IgD-negative memory B cell (primary cell): ENCODE measurements around the gene UNC93B1. TPM values are rescaled to one million over a fixed set of nuclear protein-coding genes. Genes with fewer than 3 reads are reported as not detected.
"Not testable (repeated sequence)": the region's sequence is repeated elsewhere in the genome, so short reads cannot be mapped to it uniquely, and the experiment has no call there.

Experiments
- H3K27ac Mint-ChIP-seq, 3 donors: one replicate each; pipeline ENCODE4 v1.8.0; 2020 to 2022; ENCODE audit warnings: mild to moderate bottlenecking in 3 of 3, mixed read lengths in 3 of 3, moderate library complexity in 1 of 3
- H3K27me3 Mint-ChIP-seq: one replicate; pipeline ENCODE4 v1.8.0; 2021; ENCODE audit warnings: mixed read lengths
- H3K36me3 Mint-ChIP-seq: one replicate; pipeline ENCODE4 v1.8.0; 2020; ENCODE audit warnings: mild to moderate bottlenecking, mixed read lengths
- H3K4me1 Mint-ChIP-seq, 3 donors: one replicate each; pipeline ENCODE4 v1.8.0; 2020 to 2022; ENCODE audit warnings: mixed read lengths in 3 of 3, mild to moderate bottlenecking in 1 of 3
- H3K4me3 Mint-ChIP-seq, 4 donors: one replicate each; pipeline ENCODE4 v1.8.0; 2020 to 2022; ENCODE audit warnings: mild to moderate bottlenecking in 4 of 4, mixed read lengths in 4 of 4, moderate library complexity in 3 of 4
- H3K9me3 Mint-ChIP-seq, 3 donors: one replicate each; pipeline ENCODE4 v1.8.0; 2020 to 2021; ENCODE audit warnings: mixed read lengths in 3 of 3, mild to moderate bottlenecking in 1 of 3
- polyA plus RNA-seq: library from polyadenylated mRNA; unstranded; fragments of 300-500 nt; fragmentation: Illumina TruSeq; gene quantifications from one replicate; pipeline ENCODE4 v1.2.3, GENCODE V29; 2021

The UNC93B1 gene
- polyA plus RNA-seq, 1 donor from 2014 or later, result 140 TPM

DNA sequence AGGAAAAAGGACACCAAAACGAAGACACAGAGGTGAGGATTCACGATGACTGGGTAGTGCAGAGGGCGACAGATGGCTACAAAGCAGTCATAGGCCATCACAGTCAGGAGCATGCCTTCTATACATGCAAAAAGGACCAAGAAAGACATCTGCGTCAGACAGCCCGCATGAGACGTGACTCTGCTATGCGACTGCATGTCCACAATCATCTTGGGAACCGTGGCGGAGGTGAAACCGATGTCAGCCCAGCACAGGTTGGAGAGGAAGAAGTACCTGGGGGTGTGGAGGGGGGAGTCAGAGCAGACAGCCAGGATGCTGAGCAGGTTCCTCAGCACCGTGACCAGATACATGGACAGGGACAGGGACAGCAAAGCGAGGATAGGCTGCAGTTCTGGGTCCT is 29.2 kb downstream of the UNC93B1 start:
- peaks cover 12% of the 10 kb centered on the region for H3K27me3 Mint-ChIP-seq
- not testable (repeated sequence) for H3K9me3 Mint-ChIP-seq, H3K27ac Mint-ChIP-seq, H3K4me1 Mint-ChIP-seq, H3K36me3 Mint-ChIP-seq, H3K4me3 Mint-ChIP-seq

DNA sequence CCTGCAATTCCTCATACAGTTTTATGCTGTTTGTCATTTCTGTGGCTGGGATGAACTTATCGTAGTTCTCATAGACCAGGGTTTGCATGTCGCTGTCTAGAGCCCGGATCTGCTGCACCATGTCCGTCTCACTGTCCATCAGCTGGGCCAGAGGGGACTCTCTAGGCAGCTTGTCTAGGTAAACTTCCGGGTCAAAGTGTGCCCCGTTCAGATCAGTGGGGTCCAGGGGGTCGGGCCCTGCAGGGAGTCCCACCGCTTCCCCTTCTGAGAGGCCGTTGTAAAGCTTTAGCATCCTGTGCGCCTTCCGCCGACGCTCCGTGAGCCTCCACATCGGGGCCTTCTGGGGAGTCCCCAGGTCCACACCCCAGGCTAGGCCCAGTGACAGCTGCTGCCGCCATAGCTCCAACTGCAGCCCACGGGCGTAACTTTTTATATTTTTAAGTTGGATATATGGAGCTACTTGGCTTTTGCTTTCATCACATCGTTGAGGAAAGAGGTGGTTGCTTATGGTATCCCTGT is 38.0 kb downstream of the UNC93B1 start:
- H3K27ac Mint-ChIP-seq, H3K36me3 Mint-ChIP-seq, H3K4me3 Mint-ChIP-seq, H3K27me3 Mint-ChIP-seq, H3K9me3 Mint-ChIP-seq, H3K4me1 Mint-ChIP-seq: not testable (repeated sequence)

DNA sequence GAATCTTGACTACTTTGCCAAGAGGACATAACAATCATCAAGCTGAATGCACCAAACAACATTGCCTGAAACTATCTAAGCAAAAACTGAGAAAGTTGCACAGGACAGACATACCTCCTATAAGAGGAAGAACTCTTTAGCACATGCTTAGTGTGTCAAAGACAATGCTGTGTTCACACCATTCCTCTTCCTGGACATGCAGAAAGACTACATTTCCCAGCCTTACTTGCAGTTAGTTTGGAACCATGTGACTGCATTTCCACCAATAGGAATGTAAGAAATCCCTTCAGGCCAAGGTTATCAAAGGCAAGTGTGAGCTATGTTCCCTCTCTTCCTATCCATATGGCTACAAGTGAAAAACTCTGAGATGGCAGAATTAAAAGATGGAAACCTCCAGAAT is 39.2 kb downstream of the UNC93B1 start:
- H3K36me3 Mint-ChIP-seq, H3K4me1 Mint-ChIP-seq, H3K4me3 Mint-ChIP-seq, H3K27me3 Mint-ChIP-seq, H3K9me3 Mint-ChIP-seq, H3K27ac Mint-ChIP-seq: not testable (repeated sequence)

DNA sequence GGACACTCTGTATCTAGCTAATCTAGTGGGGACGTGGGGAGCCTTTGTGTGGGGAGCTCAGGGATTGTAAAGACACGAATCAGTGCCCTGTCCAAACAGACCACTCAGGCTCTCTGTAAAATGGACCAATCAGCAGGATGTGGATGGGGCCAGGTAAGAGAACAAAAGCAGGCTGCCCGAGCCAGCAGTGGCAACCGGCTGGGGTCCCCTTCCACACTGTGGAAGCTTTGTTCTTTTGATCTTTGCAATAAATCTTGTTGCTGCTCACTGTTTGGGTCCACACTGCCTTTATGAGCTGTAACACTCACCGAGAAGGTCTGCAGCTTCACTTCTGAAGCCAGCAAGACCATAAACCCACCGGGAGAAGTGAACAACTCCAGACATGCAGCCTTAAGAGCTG is 40.0 kb downstream of the UNC93B1 start:
- not testable (repeated sequence) for H3K4me1 Mint-ChIP-seq, H3K9me3 Mint-ChIP-seq, H3K27me3 Mint-ChIP-seq, H3K36me3 Mint-ChIP-seq, H3K27ac Mint-ChIP-seq
- peak overlapping the region in 1 of 4 donors; percentile 41 for H3K4me3 Mint-ChIP-seq

DNA sequence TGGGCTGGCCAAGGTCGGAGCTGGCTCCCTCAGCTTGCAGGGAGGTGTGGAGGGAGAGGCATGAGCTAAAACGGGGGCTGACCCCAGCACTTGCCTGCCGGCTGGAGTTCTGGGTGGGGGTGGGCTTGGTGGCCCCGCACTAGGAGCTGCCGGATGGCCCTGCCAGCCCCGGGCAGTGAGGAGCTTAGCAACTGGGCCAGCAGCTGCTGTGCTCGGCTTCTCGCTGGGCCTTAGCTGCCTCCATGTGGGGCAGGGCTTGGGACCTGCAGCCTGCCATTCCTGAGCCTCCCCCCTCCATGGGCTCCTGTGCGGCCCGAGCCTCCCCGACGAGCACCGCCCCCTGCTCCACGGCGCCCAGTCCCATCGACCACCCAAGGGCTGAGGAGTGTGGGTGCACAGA is 40.7 kb downstream of the UNC93B1 start:
- H3K27me3 Mint-ChIP-seq, result peaks cover 12% of the 10 kb centered on the region
- H3K4me1 Mint-ChIP-seq, H3K27ac Mint-ChIP-seq, H3K9me3 Mint-ChIP-seq, H3K36me3 Mint-ChIP-seq, H3K4me3 Mint-ChIP-seq: not testable (repeated sequence)

DNA sequence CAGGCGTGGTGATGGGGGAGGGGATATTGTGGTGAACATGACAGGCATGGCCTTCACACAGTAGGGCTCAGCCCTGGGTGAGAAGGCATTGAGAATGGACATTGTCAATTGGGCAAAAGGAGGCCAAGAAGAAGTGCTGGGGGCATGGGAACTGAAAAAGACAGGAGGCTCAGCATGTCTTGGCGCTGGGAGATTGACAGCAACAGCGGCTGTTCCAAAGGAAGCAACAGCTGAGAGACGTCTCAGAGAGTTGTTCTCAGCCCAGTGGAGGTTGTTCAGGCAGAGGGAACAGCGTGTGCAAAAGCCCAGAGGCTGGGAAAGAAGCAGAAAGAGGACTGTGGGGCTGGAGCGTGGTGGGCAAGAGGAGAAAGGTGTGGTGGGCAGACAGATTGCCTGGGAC is 47.7 kb downstream of the UNC93B1 start:
- not testable (repeated sequence) for H3K9me3 Mint-ChIP-seq, H3K4me1 Mint-ChIP-seq, H3K36me3 Mint-ChIP-seq
- Mint-ChIP-seq H3K27ac (peak overlapping the region in 1 of 3 donors; percentile 54), H3K27me3 (peaks cover 25% of the 10 kb centered on the region), H3K4me3 (peak overlapping the region; percentile 29 to 62 (median 58))

DNA sequence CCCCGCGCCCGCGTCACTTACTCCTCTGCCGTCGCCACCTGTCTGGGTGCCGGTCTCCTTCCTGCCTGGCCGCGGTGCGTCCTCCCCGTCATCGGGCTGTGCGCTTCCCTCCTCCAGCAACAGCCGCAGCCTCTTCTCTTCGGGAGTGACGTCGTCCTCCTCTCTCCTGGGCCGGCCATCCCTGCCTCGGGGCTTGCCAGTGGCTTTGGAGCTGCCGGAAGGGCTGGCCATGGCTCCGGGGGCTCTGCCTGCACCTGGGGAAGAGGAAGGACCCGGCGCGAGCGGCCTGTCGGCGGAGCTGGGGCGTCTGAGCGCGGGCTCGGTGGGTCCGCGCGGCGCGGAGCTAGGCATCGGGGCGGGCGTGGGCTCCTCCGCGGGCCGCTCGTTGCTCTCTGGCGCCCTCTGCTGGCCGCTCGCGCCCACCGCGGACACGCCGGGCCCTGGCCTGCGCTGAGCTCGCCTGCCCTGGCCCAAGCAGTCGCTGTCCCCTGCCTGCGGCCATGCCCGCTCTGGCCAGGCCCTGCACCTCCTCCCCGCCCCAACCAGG is 48.4 kb downstream of the UNC93B1 start:
- not testable (repeated sequence) for H3K36me3 Mint-ChIP-seq, H3K9me3 Mint-ChIP-seq, H3K4me1 Mint-ChIP-seq, H3K27ac Mint-ChIP-seq
- H3K4me3 Mint-ChIP-seq, result peak overlapping the region; percentile 57 to 95 (median 84)
- H3K27me3 Mint-ChIP-seq, result peaks cover 26% of the 10 kb centered on the region

DNA sequence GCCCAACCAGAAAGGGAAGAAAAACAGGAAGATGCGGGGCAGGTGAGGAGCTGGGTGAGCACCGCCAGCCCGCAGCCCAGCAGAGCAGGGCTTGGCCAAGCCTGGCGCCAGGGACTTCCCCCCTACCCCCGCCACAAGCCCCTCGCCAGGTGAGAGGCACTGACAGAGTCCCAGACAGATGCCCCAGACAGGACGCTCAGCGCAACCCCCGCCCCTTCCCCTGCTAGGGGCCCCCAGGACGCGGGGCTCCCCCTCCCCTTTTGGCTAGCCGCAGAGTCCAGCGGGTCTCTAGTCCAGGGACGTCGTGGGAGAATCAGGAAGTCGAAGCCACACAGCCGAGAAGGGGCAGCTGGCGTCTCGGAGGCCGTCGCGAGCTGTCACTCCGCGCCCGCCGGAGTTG is 48.9 kb downstream of the UNC93B1 start:
- not testable (repeated sequence) for H3K4me1 Mint-ChIP-seq, H3K27ac Mint-ChIP-seq, H3K9me3 Mint-ChIP-seq, H3K36me3 Mint-ChIP-seq
- Mint-ChIP-seq H3K27me3 (peaks cover 26% of the 10 kb centered on the region), H3K4me3 (peak overlapping the region in 3 of 4 donors; percentile 57 to 78 (median 71))

DNA sequence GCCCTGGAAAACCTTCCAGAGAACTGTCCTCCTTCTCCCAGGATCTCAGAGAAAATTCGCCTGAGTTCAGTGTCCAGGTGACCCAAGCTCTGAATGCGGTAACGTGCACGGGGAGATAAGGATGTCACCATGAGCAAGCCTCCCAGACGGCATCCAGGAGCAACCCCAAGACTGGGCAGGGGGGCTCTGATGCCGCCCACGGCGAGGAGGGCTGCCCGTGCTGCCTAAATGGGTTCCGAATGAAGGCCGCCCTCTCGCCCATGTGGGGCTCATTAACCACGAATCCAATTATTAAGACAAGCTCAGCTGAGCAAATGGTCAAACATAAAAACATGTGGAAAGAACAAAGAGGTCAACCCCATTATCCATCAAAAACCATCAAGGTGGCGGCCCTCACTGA is 49.6 kb downstream of the UNC93B1 start:
- not testable (repeated sequence) for H3K4me1 Mint-ChIP-seq, H3K9me3 Mint-ChIP-seq, H3K27ac Mint-ChIP-seq, H3K36me3 Mint-ChIP-seq
- peak overlapping the region in 3 of 4 donors; percentile 9 to 71 (median 27) for H3K4me3 Mint-ChIP-seq
- H3K27me3 Mint-ChIP-seq, result peaks cover 24% of the 10 kb centered on the region

DNA sequence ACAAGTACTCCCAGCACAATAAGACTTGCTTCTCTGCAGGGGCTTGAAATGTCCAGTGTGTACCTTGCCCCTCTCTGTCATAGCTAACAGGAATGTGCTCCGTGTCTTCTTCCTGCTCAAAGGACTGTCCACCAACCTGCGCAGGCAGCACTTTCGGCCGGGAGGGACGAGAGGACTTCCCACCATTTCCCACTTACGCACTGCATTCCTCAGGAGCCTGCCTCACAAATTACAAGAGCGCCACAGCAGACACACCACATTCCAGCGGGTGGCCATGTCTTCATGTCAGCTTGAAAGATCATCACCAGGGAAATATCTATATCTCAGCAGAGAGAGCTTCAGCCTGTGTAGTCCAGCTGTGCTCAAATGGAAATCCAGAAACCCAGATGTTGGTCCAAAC is 53.2 kb downstream of the UNC93B1 start:
- H3K9me3 Mint-ChIP-seq, H3K27me3 Mint-ChIP-seq, H3K4me1 Mint-ChIP-seq, H3K4me3 Mint-ChIP-seq, H3K36me3 Mint-ChIP-seq, H3K27ac Mint-ChIP-seq: not testable (repeated sequence)

DNA sequence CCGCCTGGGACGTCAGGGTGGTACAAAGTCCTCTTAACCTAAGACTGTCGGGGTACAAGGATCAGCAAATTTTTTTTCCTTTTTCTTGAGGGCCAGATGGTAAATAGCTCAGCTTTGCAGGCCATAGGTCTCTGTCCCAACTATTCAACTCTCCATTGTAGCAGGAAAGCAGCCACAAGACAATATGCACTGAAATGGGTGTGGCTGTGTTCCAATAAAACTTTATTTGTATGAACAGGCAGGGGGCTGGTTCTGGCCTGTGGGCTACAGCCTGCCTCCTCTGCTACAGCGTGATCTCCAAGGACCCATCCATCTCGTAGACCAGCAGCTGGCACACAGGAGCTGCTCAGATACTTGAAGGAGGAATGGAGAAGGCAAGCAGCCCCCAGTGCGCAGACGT is 56.1 kb downstream of the UNC93B1 start:
- H3K36me3 Mint-ChIP-seq, result not testable (repeated sequence)

DNA sequence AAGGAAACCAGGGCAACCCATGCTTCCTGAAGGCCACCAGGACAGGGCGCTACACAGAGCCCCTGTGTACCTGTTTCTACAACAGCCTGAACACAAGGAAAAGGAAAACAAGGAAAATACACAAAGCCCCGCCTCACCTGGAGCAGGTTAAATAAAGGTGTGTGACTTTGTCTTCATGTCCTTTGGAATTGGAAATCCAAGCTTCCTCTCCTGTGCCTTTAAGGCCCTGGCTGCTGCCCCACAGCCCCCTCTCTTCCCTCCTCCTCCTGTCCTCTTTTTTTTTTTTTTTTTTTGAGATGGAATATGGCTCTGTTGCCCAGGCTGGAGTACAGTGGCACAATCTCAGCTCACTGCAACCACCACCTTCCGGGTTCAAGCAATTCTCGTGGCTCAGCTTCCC is 57.5 kb downstream of the UNC93B1 start:
- not testable (repeated sequence) for H3K36me3 Mint-ChIP-seq, H3K27me3 Mint-ChIP-seq, H3K9me3 Mint-ChIP-seq, H3K27ac Mint-ChIP-seq, H3K4me1 Mint-ChIP-seq, H3K4me3 Mint-ChIP-seq

More for the DNA sequence above, 56.1 kb downstream of the UNC93B1 start:
- H3K27me3 Mint-ChIP-seq, H3K4me1 Mint-ChIP-seq, H3K4me3 Mint-ChIP-seq, H3K27ac Mint-ChIP-seq, H3K9me3 Mint-ChIP-seq: not testable (repeated sequence)

DNA sequence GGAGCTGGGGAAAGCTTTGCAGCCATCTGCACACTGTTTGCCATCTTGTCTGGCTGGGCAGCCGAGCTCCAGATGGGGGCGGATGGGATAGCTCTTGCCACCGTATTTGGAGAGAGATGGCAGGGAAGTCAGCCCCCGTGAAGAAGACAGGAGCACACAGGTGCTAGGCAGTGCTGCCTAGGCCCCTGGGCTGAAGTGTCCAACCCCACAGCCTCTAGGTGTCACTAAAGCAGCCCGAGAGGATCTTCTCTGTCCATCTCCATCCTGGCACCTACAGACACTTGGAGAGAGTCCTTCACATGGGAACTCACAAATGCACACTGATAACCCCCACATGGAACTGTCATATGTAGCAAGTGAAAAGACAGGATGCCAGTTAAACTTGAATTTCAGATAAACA is 60.5 kb downstream of the UNC93B1 start:
- H3K36me3 Mint-ChIP-seq, H3K9me3 Mint-ChIP-seq, H3K4me3 Mint-ChIP-seq, H3K27me3 Mint-ChIP-seq, H3K27ac Mint-ChIP-seq, H3K4me1 Mint-ChIP-seq: not testable (repeated sequence)

Other genes starting within 250 kb of the UNC93B1 start
- gene ALDH3B1, start 6.2 kb upstream of the UNC93B1 start, polyA plus RNA-seq, result 0.36 TPM
- 146 TPM for gene NDUFS8, start 26.6 kb upstream of the UNC93B1 start, polyA plus RNA-seq
- 46.0 TPM for gene TCIRG1, start 34.9 kb upstream of the UNC93B1 start, polyA plus RNA-seq
- gene CHKA, start 117.3 kb upstream of the UNC93B1 start, polyA plus RNA-seq, result 2.4 TPM
- gene KMT5B, start 209.2 kb upstream of the UNC93B1 start, polyA plus RNA-seq, result 40.2 TPM